HepG2 (cell line): ENCODE measurements around the gene SRP9. TPM values are rescaled to one million over a fixed set of nuclear protein-coding genes. Genes with fewer than 3 reads are reported as not detected.
A peak's percentile ranks its signal among the peaks of the same experiment; 100 is the strongest.

Experiments
- ARID3A ChIP-seq: IDR thresholded peaks from 2 replicates; pipeline ENCODE4 v1.6.1; 2012; ENCODE audit warnings: low read depth, low read length, improper control_type of control experiment
- GMEB1 ChIP-seq: sonication (generic); formaldehyde crosslinking; IDR thresholded peaks from 2 replicates; pipeline ENCODE4 v1.5.1; 2020; ENCODE audit warnings: missing genetic modification reagents, mild to moderate bottlenecking, borderline replicate concordance
- MAFF ChIP-seq: IDR thresholded peaks from 2 replicates; pipeline ENCODE4 v1.6.1; 2011; ENCODE audit warnings: low read depth, low read length, improper control_type of control experiment
- RAD51 ChIP-seq: fragments of 450-650 bp; IDR thresholded peaks from 2 replicates; pipeline ENCODE4 v1.6.1; 2016; ENCODE audit warnings: borderline replicate concordance
- TRIM24 ChIP-seq: sonication (generic); formaldehyde crosslinking; IDR thresholded peaks from 2 replicates; pipeline ENCODE4 v1.8.0; 2022; ENCODE audit warnings: mild to moderate bottlenecking, missing genetic modification reagents
- ZNF367 ChIP-seq: sonication (generic); formaldehyde crosslinking; IDR thresholded peaks from 2 replicates; pipeline ENCODE4 v1.4.0; 2020; ENCODE audit warnings: missing genetic modification reagents, borderline replicate concordance
- ZNF407 ChIP-seq: sonication (generic); formaldehyde crosslinking; IDR thresholded peaks from one replicate; pipeline ENCODE4 v1.5.1; 2020; ENCODE audit warnings: mild to moderate bottlenecking, missing genetic modification reagents; ENCODE audit errors: not compliant biosample characterization
- ZNF549 ChIP-seq: sonication (generic); formaldehyde crosslinking; IDR thresholded peaks from 2 replicates; pipeline ENCODE4 v1.5.0; 2020; ENCODE audit warnings: missing genetic modification reagents
- ZNF639 ChIP-seq: conservative IDR thresholded peaks from 2 replicates; pipeline ENCODE4 v1.6.1; 2018; ENCODE audit warnings: missing genetic modification reagents
- ZNF800 ChIP-seq: sonication (generic); formaldehyde crosslinking; IDR thresholded peaks from 2 replicates; pipeline ENCODE4 v1.4.0; 2020; ENCODE audit warnings: missing genetic modification reagents
- ZSCAN25 ChIP-seq: sonication (generic); formaldehyde crosslinking; IDR thresholded peaks from 2 replicates; pipeline ENCODE4 v1.8.0; 2022; ENCODE audit warnings: mild to moderate bottlenecking, missing genetic modification reagents
- ZSCAN29 ChIP-seq: sonication (generic); formaldehyde crosslinking; conservative IDR thresholded peaks from 2 replicates; pipeline ENCODE4 v1.4.0; 2020; ENCODE audit warnings: mild to moderate bottlenecking, missing genetic modification reagents
- polyA plus RNA-seq, 8 experiments: library from polyadenylated mRNA; depleted of rRNA in 3 of 8; stranded (reverse) in 7 of 8; unstranded in 1 of 8; fragments of >200 nt; fragmentation: Illumina TruSeq in 4 of 8; extraction: Trizol in 4 of 8; gene quantifications; 2 replicates each; pipeline versions ENCODE4 v1.2.1 to v1.2.3, GENCODE V29; 2011 to 2016; ENCODE audit warnings: low read depth in 4 of 8, missing spikeins in 1 of 8, mixed read lengths in 1 of 8; ENCODE audit not compliant: insufficient read depth in 1 of 8
- total RNA-seq, 5 experiments: library from RNA; depleted of rRNA; stranded (reverse); fragments of >200 nt; fragmentation: Illumina TruSeq; extraction: Trizol; gene quantifications; 2 replicates each; pipeline ENCODE4 v1.2.3, GENCODE V29; 2016; ENCODE audit warnings: low read depth in 1 of 5

The SRP9 gene
- total and polyA plus RNA-seq, 2 of the 13 experiments (the other 11 are each of a cell fraction or from before 2014, with no cell fraction given): 251 to 307 TPM

- no peak for TF ChIP-seq ZNF639 (CRISPR knock-in tag)
- TF ChIP-seq ARID3A: no peak
- TF ChIP-seq GMEB1 (CRISPR knock-in tag): no peak
- TF ChIP-seq ZNF800 (CRISPR knock-in tag): peak; percentile 64; the same call in 1 of the 2 replicates
- TF ChIP-seq ZNF407 (CRISPR knock-in tag): no peak
- 0 out of 2 replicates have a peak, but pooled peaks have one; percentile 27 for TF ChIP-seq ZNF367 (CRISPR knock-in tag)
- peak; percentile 41; the same call in 1 of the 2 replicates for TF ChIP-seq ZSCAN25 (CRISPR knock-in tag)
- no peak for TF ChIP-seq TRIM24
- TF ChIP-seq ZSCAN29: no peak
- no peak for TF ChIP-seq RAD51
- no peak for TF ChIP-seq ZNF549 (CRISPR knock-in tag)
- TF ChIP-seq MAFF: no peak
Observed at GRCh38 chr1:225809842-225810578, 32.4 kb downstream of the SRP9 start, which contains the start of gene EPHX1 (continued).
